Heart left ventricle (tissue), 13 donors: ENCODE results near the gene UTS2.

ENCODE experiments used
- CTCF ChIP-seq, 12 donors: fragments of 200-600 bp; sonication (generic) in 4 of 12; IDR thresholded peaks; one replicate each; pipeline versions ENCODE4 v1.5.0 to v1.8.0; 2018 to 2022; ENCODE audit warnings: antibody characterized with exemption in 12 of 12, mild to moderate bottlenecking in 5 of 12
- POLR2A ChIP-seq, 2 donors: fragments of 450-650 bp; IDR thresholded peaks; one replicate each; pipeline ENCODE4 v1.6.1; 2017; ENCODE audit warnings: antibody characterized with exemption in 2 of 2, mild to moderate bottlenecking in 2 of 2, moderate library complexity in 2 of 2
- donor health status: ischemic (EF 13 %, LVEDD 7.1; RV severe dilation, severe dysfunction).
- donor health status: DM: no; HTN: yes; CAD: no.
- donor health status: DM: no; HTN: no; CAD: no.
- donor health status: ischemic (EF 25% LVEDD 6.9; RV normal size, moderate dysfunction).
- donor health status: ischemic (EF 25% LVEDD 5.7; RV mildly dilated, moderate dysfunction).
- donor health status: ischemic (EF 35%, LVEDD 5.7; RV mildly dilated, moderate dysfunction).
- donor health status: nonischemic (EF 11% LVEDD 7.7; RV severe dilation, severe dysfunction).
- donor health status: DM: yes; HTN: yes; CAD: no.
- donor health status: PGD.
- donor health status: ischemic (EF 29% LVEDD 5.4; RV normal size, mild dysfunction).
- donor health status: nonischemic (EF 23%, LVEDD 6.1; RV moderate dilation, normal function).

GRCh38 chr1:7821282-7821681 lies 31.6 kb downstream of the UTS2 start:
- TF ChIP-seq CTCF (IDR thresholded peaks at IDR 0.05) (no peak), POLR2A (IDR thresholded peaks at IDR 0.05) (no peak)
